Measurements from ENCODE around the gene MBP. TPM values are rescaled to one million over a fixed set of nuclear protein-coding genes. Genes with fewer than 3 reads are reported as not detected.

MBP gene
- total RNA-seq, 1 experiment from 2014 or later, result not detected

GRCh38 chr18:76977684-76978232 lies 154.8 kb downstream of the MBP start:
- no TSS peak for BruUV-seq (replicated peaks)
- H3K36me3 ChIP-seq (ENCODE audit: insufficient read depth, low read length, poor library complexity, severe bottlenecking), result no peaks in the 10 kb centered on the region
- POLR2A ChIA-PET (ENCODE audit: low non-redundant PET), result no interaction called here

GRCh38 chr18:76977108-76977621 lies 155.4 kb downstream of the MBP start:
- Histone ChIP-seq H3K27ac (ENCODE audit: low read depth, low read length, poor library complexity, severe bottlenecking) (no peak overlapping the region), H3K4me1 (ENCODE audit: insufficient read depth, low read length, poor library complexity, severe bottlenecking) (no peaks in the 10 kb centered on the region), H3K4me3 (ENCODE audit: low read depth, low read length, poor library complexity, severe bottlenecking) (no peak overlapping the region), H3K27me3 (replicated peaks; ENCODE audit: insufficient read depth, low read depth, low read length, poor library complexity) (no peaks in the 10 kb centered on the region), H3K9me3 (ENCODE audit: low read depth, low read length, poor library complexity, severe bottlenecking) (no peaks in the 10 kb centered on the region), H3K36me3 (ENCODE audit: insufficient read depth, low read length, poor library complexity, severe bottlenecking) (no peaks in the 10 kb centered on the region)
- BruUV-seq (replicated peaks), result no TSS peak
- DNase-seq (ENCODE audit: low spot score), result no peak
- TF ChIP-seq EZH2 (IDR thresholded peaks at IDR 0.05; ENCODE audit: borderline replicate concordance, low read depth, low read length, poor library complexity, severe bottlenecking), result no peak
- TF ChIP-seq CTCF (conservative IDR thresholded peaks at IDR 0.05; ENCODE audit: low read depth, low read length), result no peak
- intact Hi-C loops (cut with micrococcal nuclease; ENCODE audit: unreplicated experiment), result no loop called here
- ChIA-PET CTCF (no interaction called here), POLR2A (ENCODE audit: low non-redundant PET) (no interaction called here)

More at GRCh38 chr18:76977684-76978232, 154.8 kb downstream of the MBP start:
- H3K9me3 ChIP-seq (ENCODE audit: low read depth, low read length, poor library complexity, severe bottlenecking), result no peaks in the 10 kb centered on the region
- H3K27me3 ChIP-seq (replicated peaks; ENCODE audit: insufficient read depth, low read depth, low read length, poor library complexity), result no peaks in the 10 kb centered on the region
- intact Hi-C loops (cut with micrococcal nuclease; ENCODE audit: unreplicated experiment), result no loop called here
- no peak overlapping the region for H3K4me3 ChIP-seq (ENCODE audit: low read depth, low read length, poor library complexity, severe bottlenecking)
- no peaks in the 10 kb centered on the region for H3K4me1 ChIP-seq (ENCODE audit: insufficient read depth, low read length, poor library complexity, severe bottlenecking)
- no peak overlapping the region for H3K27ac ChIP-seq (ENCODE audit: low read depth, low read length, poor library complexity, severe bottlenecking)
- DNase-seq (ENCODE audit: low spot score), result no peak
- CTCF ChIA-PET, result no interaction called here
- TF ChIP-seq CTCF (conservative IDR thresholded peaks at IDR 0.05; ENCODE audit: low read depth, low read length) (no peak), EZH2 (IDR thresholded peaks at IDR 0.05; ENCODE audit: borderline replicate concordance, low read depth, low read length, poor library complexity, severe bottlenecking) (no peak)

GRCh38 chr18:76975577-76976110 lies 156.9 kb downstream of the MBP start:
- no peak for DNase-seq (ENCODE audit: low spot score)
- POLR2A ChIA-PET (ENCODE audit: low non-redundant PET), result no interaction called here
- intact Hi-C loops (cut with micrococcal nuclease; ENCODE audit: unreplicated experiment), result no loop called here
- Histone ChIP-seq H3K4me3 (ENCODE audit: low read depth, low read length, poor library complexity, severe bottlenecking) (no peak overlapping the region), H3K36me3 (ENCODE audit: insufficient read depth, low read length, poor library complexity, severe bottlenecking) (no peaks in the 10 kb centered on the region), H3K4me1 (ENCODE audit: insufficient read depth, low read length, poor library complexity, severe bottlenecking) (no peaks in the 10 kb centered on the region), H3K27me3 (replicated peaks; ENCODE audit: insufficient read depth, low read depth, low read length, poor library complexity) (no peaks in the 10 kb centered on the region), H3K27ac (ENCODE audit: low read depth, low read length, poor library complexity, severe bottlenecking) (no peak overlapping the region), H3K9me3 (ENCODE audit: low read depth, low read length, poor library complexity, severe bottlenecking) (no peaks in the 10 kb centered on the region)
- CTCF ChIA-PET, result no interaction called here
- BruUV-seq (replicated peaks), result no TSS peak
- TF ChIP-seq CTCF (conservative IDR thresholded peaks at IDR 0.05; ENCODE audit: low read depth, low read length), result no peak
- TF ChIP-seq EZH2 (IDR thresholded peaks at IDR 0.05; ENCODE audit: borderline replicate concordance, low read depth, low read length, poor library complexity, severe bottlenecking), result no peak
